ENCODE measurements around the gene YARS1. TPM values are rescaled to one million over a fixed set of nuclear protein-coding genes. Genes with fewer than 3 reads are reported as not detected.
A peak's percentile ranks its signal among the peaks of the same experiment; 100 is the strongest.

The YARS1 gene
- total RNA-seq, 3 donors from 2014 or later, result 243 to 304 (median 264) TPM

GRCh38 chr1:32775640-32776337, 41.4 kb downstream of the YARS1 start:
- H3K9me3 Mint-ChIP-seq, result no peaks in the 10 kb centered on the region
- H3K27me3 Mint-ChIP-seq (ENCODE audit: low read depth), result no peaks in the 10 kb centered on the region
- H3K36me3 Mint-ChIP-seq (ENCODE audit: insufficient read depth), result peaks cover 33% of the 10 kb centered on the region
- no peak overlapping the region for H3K4me3 Mint-ChIP-seq
- ATAC-seq (no peak), DNase-seq (no peak)
- H3K4me1 Mint-ChIP-seq (ENCODE audit: low read depth), result peaks cover 3% of the 10 kb centered on the region

DNA sequence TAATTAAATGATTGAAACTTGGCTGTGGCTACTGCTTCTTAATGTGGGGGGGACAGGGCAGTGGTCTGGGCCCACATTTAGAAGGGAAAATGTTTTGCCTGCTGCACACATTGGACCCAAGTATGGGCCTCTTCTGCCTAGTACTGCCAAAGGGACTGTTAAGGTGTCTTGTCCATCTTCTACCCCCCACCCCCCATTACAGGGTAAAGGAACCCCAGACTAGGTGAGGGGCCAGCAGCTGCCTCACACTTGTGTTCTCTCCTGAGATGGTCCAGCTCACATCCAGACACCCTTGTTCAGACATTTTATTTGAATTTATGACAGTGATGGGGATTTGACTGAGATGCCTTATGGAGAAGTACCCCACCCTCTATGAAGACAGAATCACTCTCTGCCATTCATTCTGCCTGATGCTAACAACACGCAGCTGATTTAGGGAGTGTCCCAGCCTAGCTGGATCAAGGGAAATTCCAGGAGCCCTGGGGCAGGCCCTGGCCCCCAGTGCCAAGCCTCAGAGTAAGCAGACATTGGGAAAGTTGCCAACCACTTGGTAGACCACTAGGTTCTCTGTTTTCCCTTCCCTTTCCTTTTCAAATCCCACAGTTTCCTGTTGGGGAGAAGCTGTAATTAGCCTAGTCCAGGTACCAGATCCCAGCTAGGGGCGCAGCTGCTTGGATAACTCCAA, 42.1 kb downstream of the YARS1 start:
- Mint-ChIP-seq H3K4me3 (no peak overlapping the region), H3K36me3 (ENCODE audit: insufficient read depth) (peaks cover 26% of the 10 kb centered on the region), H3K27me3 (ENCODE audit: low read depth) (no peaks in the 10 kb centered on the region), H3K9me3 (no peaks in the 10 kb centered on the region), H3K4me1 (ENCODE audit: low read depth) (peaks cover 3% of the 10 kb centered on the region)
- DNase-seq (no peak), ATAC-seq (no peak)

DNA sequence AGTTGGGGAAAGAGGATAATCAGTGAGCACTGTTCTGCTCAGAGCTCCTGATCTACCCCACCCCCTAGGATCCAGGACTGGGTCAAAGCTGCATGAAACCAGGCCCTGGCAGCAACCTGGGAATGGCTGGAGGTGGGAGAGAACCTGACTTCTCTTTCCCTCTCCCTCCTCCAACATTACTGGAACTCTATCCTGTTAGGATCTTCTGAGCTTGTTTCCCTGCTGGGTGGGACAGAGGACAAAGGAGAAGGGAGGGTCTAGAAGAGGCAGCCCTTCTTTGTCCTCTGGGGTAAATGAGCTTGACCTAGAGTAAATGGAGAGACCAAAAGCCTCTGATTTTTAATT, 42.7 kb downstream of the YARS1 start:
- Mint-ChIP-seq H3K4me1 (ENCODE audit: low read depth) (peaks cover 3% of the 10 kb centered on the region), H3K9me3 (no peaks in the 10 kb centered on the region), H3K36me3 (ENCODE audit: insufficient read depth) (peaks cover 23% of the 10 kb centered on the region), H3K27me3 (ENCODE audit: low read depth) (no peaks in the 10 kb centered on the region), H3K4me3 (no peak overlapping the region)
- DNase-seq, result no peak
- no peak for ATAC-seq

DNA sequence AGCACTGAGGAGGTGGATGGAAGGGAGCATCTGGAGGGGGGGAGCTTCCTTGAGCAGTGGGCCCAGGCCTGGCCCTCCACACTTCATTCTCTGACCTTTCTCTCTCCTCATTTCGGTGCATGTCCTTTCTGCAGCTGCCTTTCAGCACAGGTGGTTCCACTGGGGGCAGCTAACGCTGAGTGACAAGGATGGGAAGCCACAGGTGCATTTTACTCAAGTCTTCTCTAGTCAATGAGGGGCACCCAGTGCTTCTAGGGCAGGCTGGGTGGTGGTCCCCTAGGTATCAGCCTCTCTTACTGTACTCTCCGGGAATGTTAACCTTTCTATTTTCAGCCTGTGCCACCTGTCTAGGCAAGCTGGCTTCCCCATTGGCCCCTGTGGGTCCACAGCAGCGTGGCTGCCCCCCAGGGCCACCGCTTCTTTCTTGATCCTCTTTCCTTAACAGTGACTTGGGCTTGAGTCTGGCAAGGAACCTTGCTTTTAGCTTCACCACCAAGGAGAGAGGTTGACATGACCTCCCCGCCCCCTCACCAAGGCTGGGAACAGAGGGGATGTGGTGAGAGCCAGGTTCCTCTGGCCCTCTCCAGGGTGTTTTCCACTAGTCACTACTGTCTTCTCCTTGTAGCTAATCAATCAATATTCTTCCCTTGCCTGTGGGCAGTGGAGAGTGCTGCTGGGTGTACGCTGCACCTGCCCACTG, 43.2 kb downstream of the YARS1 start:
- peaks cover 3% of the 10 kb centered on the region for H3K4me1 Mint-ChIP-seq (ENCODE audit: low read depth)
- no peak overlapping the region for H3K4me3 Mint-ChIP-seq
- DNase-seq (no peak), ATAC-seq (no peak)
- H3K27me3 Mint-ChIP-seq (ENCODE audit: low read depth), result no peaks in the 10 kb centered on the region
- H3K36me3 Mint-ChIP-seq (ENCODE audit: insufficient read depth), result peaks cover 19% of the 10 kb centered on the region
- H3K9me3 Mint-ChIP-seq, result no peaks in the 10 kb centered on the region

GRCh38 chr1:32773018-32773763, 44.0 kb downstream of the YARS1 start:
- DNase-seq, result peak; percentile 71
- H3K4me1 Mint-ChIP-seq (ENCODE audit: low read depth), result peaks cover 3% of the 10 kb centered on the region
- ATAC-seq, result peak; percentile 77 to 78

DNA sequence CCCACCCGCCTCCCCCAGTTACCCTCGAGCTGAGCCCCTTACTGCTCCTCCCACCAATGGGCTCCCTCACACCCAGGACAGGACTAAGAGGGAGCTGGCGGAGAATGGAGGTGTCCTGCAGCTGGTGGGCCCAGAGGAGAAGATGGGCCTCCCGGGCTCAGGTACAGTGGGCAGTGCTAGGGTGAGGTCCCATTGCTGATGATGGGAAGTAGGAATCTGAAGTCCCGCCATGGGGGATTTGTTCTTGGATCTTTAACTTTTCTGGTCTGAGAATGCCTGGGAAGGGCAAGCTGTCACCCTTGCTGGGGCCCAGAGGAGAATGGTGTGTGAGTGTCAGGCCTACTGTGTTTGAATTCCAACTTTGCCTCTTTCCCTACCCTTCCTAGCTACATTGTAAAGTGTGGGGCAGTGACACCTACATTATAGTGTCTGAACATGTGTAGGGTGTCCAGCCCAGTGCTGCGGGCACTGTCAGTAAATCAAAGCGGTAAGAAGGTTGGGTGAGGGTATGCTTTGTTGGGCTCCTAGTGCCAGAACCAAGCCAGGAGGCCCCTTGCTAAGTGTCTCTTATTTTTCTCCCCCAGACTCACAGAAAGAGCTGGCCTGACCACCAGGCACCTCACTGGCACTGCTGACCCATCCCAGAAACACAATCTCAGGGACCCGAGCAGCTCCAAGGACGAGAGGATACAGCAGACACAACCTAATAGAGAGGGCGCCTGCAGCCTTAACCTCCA, 44.7 kb downstream of the YARS1 start:
- peaks cover 3% of the 10 kb centered on the region for H3K4me1 Mint-ChIP-seq (ENCODE audit: low read depth)
- H3K27me3 Mint-ChIP-seq (ENCODE audit: low read depth), result no peaks in the 10 kb centered on the region
- no peak for ATAC-seq
- no peak for DNase-seq
- H3K4me3 Mint-ChIP-seq, result no peak overlapping the region
- peaks cover 9% of the 10 kb centered on the region for H3K36me3 Mint-ChIP-seq (ENCODE audit: insufficient read depth)
- H3K9me3 Mint-ChIP-seq, result no peaks in the 10 kb centered on the region

More at GRCh38 chr1:32773018-32773763, 44.0 kb downstream of the YARS1 start:
- no peak overlapping the region for H3K4me3 Mint-ChIP-seq
- H3K9me3 Mint-ChIP-seq, result no peaks in the 10 kb centered on the region
- peaks cover 16% of the 10 kb centered on the region for H3K36me3 Mint-ChIP-seq (ENCODE audit: insufficient read depth)
- H3K27me3 Mint-ChIP-seq (ENCODE audit: low read depth), result no peaks in the 10 kb centered on the region

DNA sequence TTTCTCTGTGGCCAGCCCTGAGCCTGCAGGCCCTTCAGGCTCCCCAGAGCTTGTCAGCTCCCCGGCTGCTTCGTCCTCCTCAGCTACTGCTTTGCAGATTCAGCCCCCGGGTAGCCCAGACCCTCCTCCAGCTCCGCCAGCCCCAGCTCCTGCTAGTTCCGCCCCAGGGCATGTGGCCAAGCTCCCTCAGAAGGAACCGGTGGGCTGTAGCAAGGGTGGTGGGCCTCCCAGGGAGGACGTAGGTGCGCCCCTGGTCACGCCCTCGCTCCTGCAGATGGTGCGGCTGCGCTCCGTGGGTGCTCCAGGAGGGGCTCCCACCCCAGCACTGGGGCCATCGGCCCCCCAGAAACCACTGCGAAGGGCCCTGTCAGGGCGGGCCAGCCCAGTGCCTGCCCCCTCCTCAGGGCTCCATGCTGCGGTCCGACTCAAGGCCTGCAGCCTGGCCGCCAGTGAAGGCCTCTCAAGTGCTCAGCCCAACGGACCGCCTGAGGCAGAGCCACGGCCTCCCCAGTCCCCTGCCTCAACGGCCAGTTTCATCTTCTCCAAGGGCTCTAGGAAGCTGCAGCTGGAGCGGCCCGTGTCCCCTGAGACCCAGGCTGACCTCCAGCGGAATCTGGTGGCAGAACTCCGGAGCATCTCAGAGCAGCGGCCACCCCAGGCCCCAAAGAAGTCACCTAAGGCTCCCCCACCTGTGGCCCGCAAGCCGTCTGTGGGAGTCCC, 45.4 kb downstream of the YARS1 start:
- H3K36me3 Mint-ChIP-seq (ENCODE audit: insufficient read depth), result peaks cover 9% of the 10 kb centered on the region
- no peak overlapping the region for H3K4me3 Mint-ChIP-seq

GRCh38 chr1:32770741-32771548, 46.2 kb downstream of the YARS1 start:
- Mint-ChIP-seq H3K4me1 (ENCODE audit: low read depth) (peaks cover 3% of the 10 kb centered on the region), H3K4me3 (no peak overlapping the region), H3K36me3 (ENCODE audit: insufficient read depth) (peaks cover 8% of the 10 kb centered on the region), H3K9me3 (no peaks in the 10 kb centered on the region), H3K27me3 (ENCODE audit: low read depth) (no peaks in the 10 kb centered on the region)
- no peak for DNase-seq
- no peak for ATAC-seq

More for the DNA sequence above, 45.4 kb downstream of the YARS1 start:
- no peaks in the 10 kb centered on the region for H3K9me3 Mint-ChIP-seq
- H3K27me3 Mint-ChIP-seq (ENCODE audit: low read depth), result no peaks in the 10 kb centered on the region
- peaks cover 3% of the 10 kb centered on the region for H3K4me1 Mint-ChIP-seq (ENCODE audit: low read depth)
- no peak for ATAC-seq
- DNase-seq, result no peak

GRCh38 chr1:32770221-32770731, 46.9 kb downstream of the YARS1 start:
- DNase-seq, result no peak
- Mint-ChIP-seq H3K4me1 (ENCODE audit: low read depth) (peaks cover 3% of the 10 kb centered on the region), H3K4me3 (no peak overlapping the region), H3K9me3 (no peaks in the 10 kb centered on the region), H3K36me3 (ENCODE audit: insufficient read depth) (peaks cover 3% of the 10 kb centered on the region), H3K27me3 (ENCODE audit: low read depth) (no peaks in the 10 kb centered on the region)
- no peak for ATAC-seq

GRCh38 chr1:32769524-32770220, 47.5 kb downstream of the YARS1 start:
- Mint-ChIP-seq H3K4me1 (ENCODE audit: low read depth) (peaks cover 3% of the 10 kb centered on the region), H3K9me3 (no peaks in the 10 kb centered on the region), H3K4me3 (no peak overlapping the region), H3K36me3 (ENCODE audit: insufficient read depth) (peaks cover 3% of the 10 kb centered on the region), H3K27me3 (ENCODE audit: low read depth) (no peaks in the 10 kb centered on the region)
- ATAC-seq, result no peak
- DNase-seq, result no peak

- H3K36me3 Mint-ChIP-seq (ENCODE audit: insufficient read depth), result no peaks in the 10 kb centered on the region
- peaks cover 3% of the 10 kb centered on the region for H3K4me1 Mint-ChIP-seq (ENCODE audit: low read depth)
- ATAC-seq (no peak), DNase-seq (no peak)
- H3K9me3 Mint-ChIP-seq, result no peaks in the 10 kb centered on the region
- H3K4me3 Mint-ChIP-seq, result no peak overlapping the region
- H3K27me3 Mint-ChIP-seq (ENCODE audit: low read depth), result no peaks in the 10 kb centered on the region
Measured at GRCh38 chr1:32768110-32768850, 48.9 kb downstream of the YARS1 start.

GRCh38 chr1:32767641-32768040, 49.5 kb downstream of the YARS1 start:
- no peak for DNase-seq
- H3K27me3 Mint-ChIP-seq (ENCODE audit: low read depth), result no peaks in the 10 kb centered on the region
- ATAC-seq, result no peak
- H3K9me3 Mint-ChIP-seq, result no peaks in the 10 kb centered on the region
- H3K4me3 Mint-ChIP-seq, result no peak overlapping the region
- H3K36me3 Mint-ChIP-seq (ENCODE audit: insufficient read depth), result no peaks in the 10 kb centered on the region
- H3K4me1 Mint-ChIP-seq (ENCODE audit: low read depth), result no peaks in the 10 kb centered on the region
